Spleen (tissue), 11 donors: ENCODE results near the gene FBLN2. TPM values are rescaled to one million over a fixed set of nuclear protein-coding genes. Genes with fewer than 3 reads are reported as not detected.

Experiments used
- DNase-seq: peaks from one replicate; pipeline ENCODE4 v3.0.0-alpha.2; 2020
- H3K27ac ChIP-seq, 8 donors: fragments of 200-600 bp; sonication (generic) in 7 of 8; 1 replicate in 4 of 8; 2 replicates in 4 of 8; pipeline versions ENCODE4 v1.5.0 to v1.8.0; 2016 to 2021; ENCODE audit warnings: inconsistent platforms in 4 of 8, mild to moderate bottlenecking in 4 of 8, moderate library complexity in 1 of 8
- H3K27me3 ChIP-seq, 7 donors: fragments of 200-600 bp; sonication (generic) in 6 of 7; replicated peaks in 1 of 7; 1 replicate in 4 of 7; 2 replicates in 3 of 7; pipeline versions ENCODE4 v1.5.0 to v1.8.0; 2016 to 2021; ENCODE audit warnings: inconsistent platforms in 3 of 7, mild to moderate bottlenecking in 1 of 7
- H3K36me3 ChIP-seq, 6 donors: fragments of 200-600 bp; sonication (generic) in 5 of 6; 1 replicate in 4 of 6; 2 replicates in 2 of 6; pipeline versions ENCODE4 v1.5.0 to v1.8.0; 2016 to 2021; ENCODE audit warnings: inconsistent platforms in 2 of 6
- H3K4me1 ChIP-seq, 6 donors: fragments of 200-600 bp; sonication (generic) in 5 of 6; 1 replicate in 3 of 6; 2 replicates in 3 of 6; pipeline versions ENCODE4 v1.5.0 to v1.8.0; 2016 to 2021; ENCODE audit warnings: inconsistent platforms in 3 of 6
- H3K4me3 ChIP-seq, 8 donors: fragments of 200-600 bp; sonication (generic) in 7 of 8; 1 replicate in 4 of 8; 2 replicates in 4 of 8; pipeline versions ENCODE4 v1.5.0 to v1.8.0; 2016 to 2021; ENCODE audit warnings: inconsistent platforms in 4 of 8, mild to moderate bottlenecking in 4 of 8, moderate library complexity in 2 of 8
- H3K9me3 ChIP-seq, 8 donors: fragments of 200-600 bp; sonication (generic) in 7 of 8; 1 replicate in 4 of 8; 2 replicates in 4 of 8; pipeline versions ENCODE4 v1.5.0 to v1.8.0; 2016 to 2021; ENCODE audit warnings: inconsistent platforms in 4 of 8
- POLR2A ChIP-seq, 3 donors: fragments of 450-650 bp; IDR thresholded peaks; one replicate each; pipeline ENCODE4 v1.5.1; 2017; ENCODE audit warnings: antibody characterized with exemption in 3 of 3, mild to moderate bottlenecking in 1 of 3
- POLR2AphosphoS5 ChIP-seq, 3 donors: sonication (generic); formaldehyde crosslinking; IDR thresholded peaks; one replicate each; pipeline ENCODE4 v1.5.1; 2017; ENCODE audit warnings: antibody characterized with exemption in 3 of 3
- WGBS, 5 donors: extraction: QIAGEN DNeasy Blood & Tissue Kit in 3 of 5; methylation state at CpG; one replicate each; pipeline versions ENCODE4 v1.1.5 to v1.1.7; 2013 to 2018; 5-methylcytosine and 5-hydroxymethylcytosine counted together
- intact Hi-C: fragments of 100-400 bp; cut with DNase I; formaldehyde crosslinking; loops from one replicate; pipeline ENCODE4 v1.15.0; 2023; ENCODE audit warnings: low total_unique reads
- polyA plus RNA-seq, 3 donors: library from polyadenylated mRNA; stranded (reverse); fragments of 200-250 nt; gene quantifications; one replicate each; pipeline ENCODE4 v1.2.1, GENCODE V29; 2013
- total RNA-seq, 7 donors: library from RNA; depleted of rRNA in 3 of 7; stranded (reverse); fragments of >200 nt in 3 of 7; fragmentation: NEBNext Ultra II Directional in 4 of 7; extraction: Animal tissue kit (Norgen Biotek cat#: 25700) in 4 of 7; gene quantifications; one replicate each; pipeline versions ENCODE4 v1.1.0 to v1.2.1, GENCODE V29; 2016 to 2021
- TF ChIP-seq, protein P1 (sequence below), 11 experiments: fragments of 200-600 bp in 7 of 11; fragments of 450-650 bp in 4 of 11; sonication (generic) in 4 of 11; IDR thresholded peaks in 8 of 11; conservative IDR thresholded peaks in 3 of 11; 1 replicate in 7 of 11; 2 replicates in 4 of 11; pipeline versions ENCODE4 v1.4.0 to v1.8.0; 2016 to 2021; ENCODE audit warnings: antibody characterized with exemption in 11 of 11, inconsistent platforms in 4 of 11, mild to moderate bottlenecking in 1 of 11
- donor health status: healthy with polysubstance abuse.
- donor health status: DM: no; HTN: no; CAD: no; lungs with moderate emphysema.
- donor health status: DM: no; HTN: no; CAD: no.
- donor health status: Bipolar disorder and iron deficiency.
- donor health status: healthy.
- donor health status: DM: no; HTN: no; CAD: no.
- donor health status: DM: yes; HTN: yes; CAD: no.

Gene FBLN2
- total and polyA plus RNA-seq, 10 donors, result 6.1 to 28.2 (median 12.5) TPM

- H3K4me1 ChIP-seq, result peaks cover 0 to 4% (median 0%) of the 10 kb centered on the region in 6 donors
- no peak overlapping the region for H3K4me3 ChIP-seq
- TF ChIP-seq POLR2AphosphoS5 (IDR thresholded peaks at IDR 0.05) (no peak), POLR2A (IDR thresholded peaks at IDR 0.05) (no peak)
- TF ChIP-seq, protein P1, sequence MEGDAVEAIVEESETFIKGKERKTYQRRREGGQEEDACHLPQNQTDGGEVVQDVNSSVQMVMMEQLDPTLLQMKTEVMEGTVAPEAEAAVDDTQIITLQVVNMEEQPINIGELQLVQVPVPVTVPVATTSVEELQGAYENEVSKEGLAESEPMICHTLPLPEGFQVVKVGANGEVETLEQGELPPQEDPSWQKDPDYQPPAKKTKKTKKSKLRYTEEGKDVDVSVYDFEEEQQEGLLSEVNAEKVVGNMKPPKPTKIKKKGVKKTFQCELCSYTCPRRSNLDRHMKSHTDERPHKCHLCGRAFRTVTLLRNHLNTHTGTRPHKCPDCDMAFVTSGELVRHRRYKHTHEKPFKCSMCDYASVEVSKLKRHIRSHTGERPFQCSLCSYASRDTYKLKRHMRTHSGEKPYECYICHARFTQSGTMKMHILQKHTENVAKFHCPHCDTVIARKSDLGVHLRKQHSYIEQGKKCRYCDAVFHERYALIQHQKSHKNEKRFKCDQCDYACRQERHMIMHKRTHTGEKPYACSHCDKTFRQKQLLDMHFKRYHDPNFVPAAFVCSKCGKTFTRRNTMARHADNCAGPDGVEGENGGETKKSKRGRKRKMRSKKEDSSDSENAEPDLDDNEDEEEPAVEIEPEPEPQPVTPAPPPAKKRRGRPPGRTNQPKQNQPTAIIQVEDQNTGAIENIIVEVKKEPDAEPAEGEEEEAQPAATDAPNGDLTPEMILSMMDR (IDR thresholded peaks at IDR 0.05 in 8 of 11, conservative IDR thresholded peaks at IDR 0.05 in 3 of 11), result no peak
- no peak overlapping the region for H3K27ac ChIP-seq
- DNase-seq, result no peak
- no peaks in the 10 kb centered on the region for H3K27me3 ChIP-seq
- intact Hi-C loops, result no loop called here
- WGBS, 5 donors, result 83 to 90% (median 84%) methylated on average over 10 of the region's 10 CpGs
- peaks cover 0 to 5% (median 0%) of the 10 kb centered on the region in 8 donors for H3K9me3 ChIP-seq
- no peaks in the 10 kb centered on the region for H3K36me3 ChIP-seq
Measured at GRCh38 chr3:13524979-13525669, 23.8 kb upstream of the FBLN2 start.

GRCh38 chr3:13525827-13526625 is 22.9 kb upstream of the FBLN2 start:
- Histone ChIP-seq H3K9me3 (peaks cover 0 to 5% (median 0%) of the 10 kb centered on the region in 8 donors), H3K27ac (no peak overlapping the region), H3K4me1 (peaks cover 0 to 4% (median 0%) of the 10 kb centered on the region in 6 donors), H3K4me3 (no peak overlapping the region), H3K36me3 (no peaks in the 10 kb centered on the region), H3K27me3 (no peaks in the 10 kb centered on the region)
- 73 to 82% (median 78%) methylated on average over 20 of the region's 20 CpGs for WGBS, 5 donors
- intact Hi-C loops, result no loop called here
- TF ChIP-seq, protein P1 (IDR thresholded peaks at IDR 0.05 in 8 of 11, conservative IDR thresholded peaks at IDR 0.05 in 3 of 11), result no peak
- TF ChIP-seq POLR2AphosphoS5 (IDR thresholded peaks at IDR 0.05), result no peak
- TF ChIP-seq POLR2A (IDR thresholded peaks at IDR 0.05), result no peak
- DNase-seq, result peak; percentile 69

DNA sequence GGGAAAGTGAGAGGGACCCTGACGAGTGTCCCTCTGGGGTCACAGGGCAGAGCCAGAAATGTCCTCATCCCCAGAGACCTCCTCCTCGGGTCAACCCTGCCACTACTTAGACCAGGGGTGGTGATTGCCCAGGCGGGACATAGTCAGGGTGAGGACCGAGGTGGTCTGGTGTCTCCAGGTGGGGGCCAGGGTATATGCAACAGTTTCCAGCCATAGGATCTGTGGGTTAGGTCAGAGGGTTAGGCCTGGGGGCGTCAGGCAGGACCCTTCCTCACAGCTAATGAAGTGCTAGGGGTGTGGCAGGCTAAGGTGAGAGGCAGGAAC is 22.3 kb upstream of the FBLN2 start:
- peaks cover 0 to 5% (median 0%) of the 10 kb centered on the region in 8 donors for H3K9me3 ChIP-seq
- whole genome bisulfite sequencing, 5 donors, result 73 to 81% (median 79%) methylated on average over 4 to 5 of the region's 5 CpGs
- TF ChIP-seq POLR2A (IDR thresholded peaks at IDR 0.05), result no peak
- TF ChIP-seq POLR2AphosphoS5 (IDR thresholded peaks at IDR 0.05), result no peak
- TF ChIP-seq, protein P1 (IDR thresholded peaks at IDR 0.05 in 8 of 11, conservative IDR thresholded peaks at IDR 0.05 in 3 of 11), result no peak
- intact Hi-C loops, result no loop called here
- no peak overlapping the region for H3K27ac ChIP-seq
- H3K4me3 ChIP-seq, result no peak overlapping the region
- H3K36me3 ChIP-seq, result no peaks in the 10 kb centered on the region
- DNase-seq, result no peak
- H3K4me1 ChIP-seq, result peaks cover 0 to 4% (median 0%) of the 10 kb centered on the region in 6 donors
- H3K27me3 ChIP-seq, result no peaks in the 10 kb centered on the region
